Nephron progenitor cell (in vitro differentiated cells): ENCODE results near the gene CCNQ.

Experiments used
- DNase-seq: peaks from one replicate; pipeline ENCODE4 v3.0.0; 2021
- H3K27ac Mint-ChIP-seq: 2 replicates; pipeline ENCODE4 v1.8.0; 2021; ENCODE audit warnings: mild to moderate bottlenecking, moderate library complexity, mixed read lengths
- H3K27me3 Mint-ChIP-seq: 2 replicates; pipeline ENCODE4 v1.8.0; 2021; ENCODE audit warnings: mild to moderate bottlenecking, low read depth, mixed read lengths; ENCODE audit not compliant: poor library complexity
- H3K36me3 Mint-ChIP-seq: 2 replicates; pipeline ENCODE4 v1.8.0; 2021; ENCODE audit warnings: low read depth, mixed read lengths
- H3K4me1 Mint-ChIP-seq: 2 replicates; pipeline ENCODE4 v1.8.0; 2021; ENCODE audit warnings: mixed read lengths
- H3K4me3 Mint-ChIP-seq: 2 replicates; pipeline ENCODE4 v1.8.0; 2021; ENCODE audit warnings: mild to moderate bottlenecking, moderate library complexity, mixed read lengths
- H3K9me3 Mint-ChIP-seq: 2 replicates; pipeline ENCODE4 v1.8.0; 2021; ENCODE audit warnings: mild to moderate bottlenecking, moderate library complexity, mixed read lengths
- CTCF ChIP-seq: fragments of 200-600 bp; sonication (generic); IDR thresholded peaks from 2 replicates; pipeline ENCODE4 v1.5.0; 2021; ENCODE audit warnings: antibody characterized with exemption

Gene CCNQ

GRCh38 chrX:153560000-153560399, 38.9 kb downstream of the CCNQ start:
- Mint-ChIP-seq H3K36me3 (no peaks in the 10 kb centered on the region), H3K4me3 (no peak overlapping the region), H3K27ac (no peak overlapping the region), H3K9me3 (peaks cover 53% of the 10 kb centered on the region), H3K27me3 (peaks cover 7% of the 10 kb centered on the region), H3K4me1 (peaks cover 4% of the 10 kb centered on the region)
- DNase-seq, result no peak
- TF ChIP-seq CTCF, result no peak

GRCh38 chrX:153557618-153558355, 41.2 kb downstream of the CCNQ start:
- H3K36me3 Mint-ChIP-seq, result no peaks in the 10 kb centered on the region
- H3K9me3 Mint-ChIP-seq, result peaks cover 55% of the 10 kb centered on the region
- peaks cover 4% of the 10 kb centered on the region for H3K27me3 Mint-ChIP-seq
- no peak for DNase-seq
- TF ChIP-seq CTCF, result no peak
- H3K4me1 Mint-ChIP-seq, result peaks cover 4% of the 10 kb centered on the region
- H3K4me3 Mint-ChIP-seq, result no peak overlapping the region
- no peak overlapping the region for H3K27ac Mint-ChIP-seq

GRCh38 chrX:153556767-153557166, 42.2 kb downstream of the CCNQ start:
- Mint-ChIP-seq H3K4me3 (no peak overlapping the region), H3K9me3 (peaks cover 59% of the 10 kb centered on the region)

GRCh38 chrX:153554519-153555167, 44.3 kb downstream of the CCNQ start:
- no peaks in the 10 kb centered on the region for H3K36me3 Mint-ChIP-seq
- H3K27ac Mint-ChIP-seq, result no peak overlapping the region
- H3K4me1 Mint-ChIP-seq, result peaks cover 4% of the 10 kb centered on the region
- H3K27me3 Mint-ChIP-seq, result peaks cover 15% of the 10 kb centered on the region
- DNase-seq, result peak; percentile 71
- peaks cover 62% of the 10 kb centered on the region for H3K9me3 Mint-ChIP-seq
- peak; percentile 55 for TF ChIP-seq CTCF
- H3K4me3 Mint-ChIP-seq, result no peak overlapping the region

More at GRCh38 chrX:153556767-153557166, 42.2 kb downstream of the CCNQ start:
- no peak for TF ChIP-seq CTCF
- H3K4me1 Mint-ChIP-seq, result peaks cover 4% of the 10 kb centered on the region
- no peaks in the 10 kb centered on the region for H3K36me3 Mint-ChIP-seq
- DNase-seq, result no peak
- peaks cover 9% of the 10 kb centered on the region for H3K27me3 Mint-ChIP-seq
- H3K27ac Mint-ChIP-seq, result no peak overlapping the region

GRCh38 chrX:153551135-153551534, 47.8 kb downstream of the CCNQ start:
- no peak for DNase-seq
- no peak for TF ChIP-seq CTCF
- Mint-ChIP-seq H3K27ac (no peak overlapping the region), H3K4me1 (peaks cover 4% of the 10 kb centered on the region), H3K27me3 (peaks cover 18% of the 10 kb centered on the region), H3K36me3 (no peaks in the 10 kb centered on the region), H3K4me3 (no peak overlapping the region), H3K9me3 (peaks cover 62% of the 10 kb centered on the region)
